ENCODE data around the gene ITGA11. TPM values are rescaled to one million over a fixed set of nuclear protein-coding genes. Genes with fewer than 3 reads are reported as not detected.

Gene ITGA11
- total RNA-seq, 2 donors from 2014 or later = 0.95 to 13.1 TPM

DNA sequence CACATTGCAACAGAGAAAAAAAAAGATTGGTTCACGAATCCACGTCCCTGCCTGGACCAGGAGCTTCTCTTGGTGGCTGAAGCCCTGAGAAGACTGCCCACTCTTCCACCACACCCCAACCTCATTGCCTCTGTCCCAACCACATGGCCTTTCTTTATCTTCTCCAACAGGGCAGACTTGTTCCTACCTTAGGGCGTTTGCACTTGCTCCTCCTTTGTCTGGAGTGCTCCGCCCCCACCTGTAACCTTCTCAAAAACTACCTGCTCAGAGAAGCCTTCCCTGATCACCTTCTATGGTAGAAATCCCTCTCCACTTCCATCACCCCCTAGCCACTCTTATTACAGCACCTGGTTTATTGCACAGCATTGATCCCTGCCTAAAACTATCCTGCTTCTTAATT is 64.7 kb downstream of the ITGA11 start:
- Mint-ChIP-seq H3K4me1 (peaks cover 5% of the 10 kb centered on the region), H3K27me3 (no peaks in the 10 kb centered on the region), H3K36me3 (ENCODE audit: low read depth) (no peaks in the 10 kb centered on the region), H3K4me3 (peak overlapping the region; percentile 71), H3K9me3 (no peaks in the 10 kb centered on the region), H3K27ac (no peak overlapping the region)
- ATAC-seq (replicated peaks) = no peak

- no peak overlapping the region for H3K27ac Mint-ChIP-seq
- H3K4me1 Mint-ChIP-seq = peaks cover 5% of the 10 kb centered on the region
- no peak for ATAC-seq (replicated peaks)
- peak overlapping the region; percentile 71 for H3K4me3 Mint-ChIP-seq
- no peaks in the 10 kb centered on the region for H3K27me3 Mint-ChIP-seq
- no peaks in the 10 kb centered on the region for H3K9me3 Mint-ChIP-seq
- no peaks in the 10 kb centered on the region for H3K36me3 Mint-ChIP-seq (ENCODE audit: low read depth)
Observed at GRCh38 chr15:68366314-68366713, 65.6 kb downstream of the ITGA11 start.

- H3K36me3 Mint-ChIP-seq (ENCODE audit: low read depth) = no peaks in the 10 kb centered on the region
Observed at GRCh38 chr15:68365770-68366169, 66.2 kb downstream of the ITGA11 start.

GRCh38 chr15:68365140-68365745 is 66.7 kb downstream of the ITGA11 start:
- Mint-ChIP-seq H3K9me3 (no peaks in the 10 kb centered on the region), H3K36me3 (ENCODE audit: low read depth) (no peaks in the 10 kb centered on the region), H3K27ac (peak overlapping the region; percentile 71), H3K27me3 (no peaks in the 10 kb centered on the region), H3K4me1 (peaks cover 5% of the 10 kb centered on the region), H3K4me3 (peak overlapping the region; percentile 71)
- ATAC-seq (replicated peaks) = peak; percentile 87

More at GRCh38 chr15:68365770-68366169, 66.2 kb downstream of the ITGA11 start:
- Mint-ChIP-seq H3K4me3 (peak overlapping the region; percentile 71), H3K27ac (peak overlapping the region; percentile 71), H3K4me1 (peaks cover 5% of the 10 kb centered on the region), H3K27me3 (no peaks in the 10 kb centered on the region), H3K9me3 (no peaks in the 10 kb centered on the region)
- ATAC-seq (replicated peaks) = peak; percentile 17

- ATAC-seq (replicated peaks) = no peak
- Mint-ChIP-seq H3K4me3 (peak overlapping the region; percentile 71), H3K27me3 (no peaks in the 10 kb centered on the region)
Observed at GRCh38 chr15:68364660-68365035, 67.3 kb downstream of the ITGA11 start.

DNA sequence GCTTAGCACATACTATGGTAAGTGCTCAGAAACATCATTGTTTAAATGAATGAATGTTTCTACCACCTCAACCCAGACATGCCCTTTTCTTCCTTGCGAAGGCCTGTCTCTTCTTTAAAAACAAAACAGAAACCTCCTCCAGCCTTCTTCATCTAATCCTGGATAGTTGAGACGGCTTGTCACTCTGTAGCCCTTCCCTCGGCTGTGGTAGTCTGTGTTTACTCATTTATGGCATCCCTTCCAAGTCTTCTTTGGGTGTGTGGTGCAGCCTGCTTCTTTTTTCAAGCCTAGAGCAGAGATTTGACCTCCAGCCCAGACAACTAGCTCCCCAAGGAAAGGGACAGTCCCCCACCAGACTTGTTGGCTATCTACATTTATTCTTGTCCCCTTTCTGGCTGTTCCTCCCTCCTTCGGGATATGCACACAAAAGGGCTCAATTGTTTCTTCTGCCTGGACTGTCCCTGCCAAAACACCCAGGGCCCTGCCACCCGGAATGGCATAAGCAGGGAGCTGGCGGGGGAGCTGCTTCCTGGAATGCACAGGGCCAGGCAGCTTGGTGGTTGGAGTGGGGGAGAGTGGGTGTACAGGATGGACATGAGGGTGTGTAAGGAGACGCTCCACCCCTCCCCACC is 67.8 kb downstream of the ITGA11 start:
- H3K27ac Mint-ChIP-seq = no peak overlapping the region
- peaks cover 5% of the 10 kb centered on the region for H3K4me1 Mint-ChIP-seq
- no peak overlapping the region for H3K4me3 Mint-ChIP-seq
- ATAC-seq (replicated peaks) = peak; percentile 18
- no peaks in the 10 kb centered on the region for H3K9me3 Mint-ChIP-seq
- no peaks in the 10 kb centered on the region for H3K36me3 Mint-ChIP-seq (ENCODE audit: low read depth)
- H3K27me3 Mint-ChIP-seq = no peaks in the 10 kb centered on the region

More at GRCh38 chr15:68364660-68365035, 67.3 kb downstream of the ITGA11 start:
- no peaks in the 10 kb centered on the region for H3K9me3 Mint-ChIP-seq
- H3K4me1 Mint-ChIP-seq = peaks cover 5% of the 10 kb centered on the region
- no peaks in the 10 kb centered on the region for H3K36me3 Mint-ChIP-seq (ENCODE audit: low read depth)
- peak overlapping the region; percentile 71 for H3K27ac Mint-ChIP-seq

DNA sequence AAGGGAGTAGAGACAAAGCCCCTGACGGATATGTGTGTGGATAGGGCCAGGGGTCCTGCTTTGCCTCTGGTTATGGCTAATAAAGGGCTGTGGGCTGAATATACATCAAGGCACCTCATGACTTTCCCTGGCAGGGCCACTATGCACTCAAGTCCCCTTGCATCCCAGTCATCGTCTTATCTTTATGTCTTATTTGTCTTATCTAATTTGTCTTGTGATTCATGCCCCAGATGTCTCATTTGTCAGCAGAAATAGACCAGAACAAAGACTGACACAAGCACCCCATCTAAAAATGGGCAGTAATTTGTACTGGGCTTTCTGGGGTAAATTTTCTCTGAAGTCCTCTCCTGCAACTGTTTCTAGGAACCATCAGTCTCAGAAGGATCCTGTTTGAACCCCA is 68.6 kb downstream of the ITGA11 start:
- Mint-ChIP-seq H3K4me1 (peaks cover 5% of the 10 kb centered on the region), H3K9me3 (no peaks in the 10 kb centered on the region), H3K27ac (no peak overlapping the region), H3K4me3 (no peak overlapping the region), H3K27me3 (no peaks in the 10 kb centered on the region), H3K36me3 (ENCODE audit: low read depth) (no peaks in the 10 kb centered on the region)
- no peak for ATAC-seq (replicated peaks)

DNA sequence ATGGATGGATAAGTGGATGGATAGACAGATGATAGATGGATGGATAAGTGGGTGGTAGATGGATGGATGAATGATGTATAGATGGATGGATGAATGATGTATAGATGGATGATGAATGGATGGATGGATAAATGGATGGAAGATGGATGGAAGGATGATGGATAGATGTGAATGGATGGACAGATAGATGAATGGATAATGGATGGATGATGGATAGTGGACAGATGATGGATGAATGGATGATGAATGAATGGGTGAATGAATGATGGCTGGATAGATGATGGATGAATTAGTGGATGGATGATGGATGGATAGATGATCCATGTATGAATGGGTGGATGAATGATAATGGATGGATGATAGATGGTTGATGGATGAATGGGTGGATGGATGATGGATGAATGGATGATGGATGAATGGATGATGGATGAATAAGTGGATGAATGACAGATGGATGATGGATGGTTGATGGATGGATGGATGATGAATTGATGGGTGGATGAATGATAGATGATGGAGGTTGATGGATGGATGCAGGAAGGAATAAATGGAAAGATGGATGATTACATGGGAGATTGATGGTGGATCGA is 69.3 kb downstream of the ITGA11 start:
- H3K4me1 Mint-ChIP-seq = peaks cover 5% of the 10 kb centered on the region
- ATAC-seq (replicated peaks) = no peak
- H3K27me3 Mint-ChIP-seq = no peaks in the 10 kb centered on the region
- H3K27ac Mint-ChIP-seq = no peak overlapping the region
- H3K36me3 Mint-ChIP-seq (ENCODE audit: low read depth) = no peaks in the 10 kb centered on the region
- H3K4me3 Mint-ChIP-seq = no peak overlapping the region
- H3K9me3 Mint-ChIP-seq = no peaks in the 10 kb centered on the region

GRCh38 chr15:68360721-68361120 is 71.2 kb downstream of the ITGA11 start:
- Mint-ChIP-seq H3K9me3 (no peaks in the 10 kb centered on the region), H3K4me1 (peaks cover 5% of the 10 kb centered on the region), H3K27ac (no peak overlapping the region), H3K4me3 (no peak overlapping the region), H3K36me3 (ENCODE audit: low read depth) (no peaks in the 10 kb centered on the region), H3K27me3 (no peaks in the 10 kb centered on the region)
- ATAC-seq (replicated peaks) = no peak

- H3K27me3 Mint-ChIP-seq = no peaks in the 10 kb centered on the region
- ATAC-seq (replicated peaks) = no peak
Observed at GRCh38 chr15:68356778-68357177, 75.2 kb downstream of the ITGA11 start.

DNA sequence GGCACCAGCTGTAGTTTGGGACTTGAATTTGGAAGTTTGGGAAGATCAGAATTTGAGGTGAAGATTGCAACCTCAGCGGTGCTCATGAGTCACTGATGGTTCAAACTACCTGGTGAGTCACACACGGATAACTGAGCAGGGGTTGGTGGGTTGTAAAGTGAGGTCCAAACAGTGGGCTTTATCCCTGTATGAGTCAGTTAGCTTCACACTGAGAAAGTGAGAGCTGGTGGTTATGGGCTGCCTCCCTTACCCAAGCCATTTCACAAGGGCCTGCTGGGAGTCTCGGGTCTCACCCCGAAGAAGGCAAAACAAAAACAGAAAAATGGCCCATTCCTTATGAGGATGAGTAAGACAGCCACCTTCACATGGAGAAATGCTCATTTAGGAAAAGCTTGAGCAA is 77.0 kb downstream of the ITGA11 start:
- no peak overlapping the region for H3K4me3 Mint-ChIP-seq
- ATAC-seq (replicated peaks) = peak; percentile 79
- no peaks in the 10 kb centered on the region for H3K9me3 Mint-ChIP-seq
- H3K27me3 Mint-ChIP-seq = no peaks in the 10 kb centered on the region
- H3K27ac Mint-ChIP-seq = peak overlapping the region; percentile 20
- no peaks in the 10 kb centered on the region for H3K36me3 Mint-ChIP-seq (ENCODE audit: low read depth)
- peaks cover 6% of the 10 kb centered on the region for H3K4me1 Mint-ChIP-seq

More at GRCh38 chr15:68356778-68357177, 75.2 kb downstream of the ITGA11 start:
- no peaks in the 10 kb centered on the region for H3K36me3 Mint-ChIP-seq (ENCODE audit: low read depth)
- no peak overlapping the region for H3K4me3 Mint-ChIP-seq
- no peaks in the 10 kb centered on the region for H3K9me3 Mint-ChIP-seq
- peaks cover 6% of the 10 kb centered on the region for H3K4me1 Mint-ChIP-seq
- no peak overlapping the region for H3K27ac Mint-ChIP-seq

- Mint-ChIP-seq H3K36me3 (ENCODE audit: low read depth) (no peaks in the 10 kb centered on the region), H3K9me3 (no peaks in the 10 kb centered on the region), H3K27me3 (no peaks in the 10 kb centered on the region), H3K4me1 (peaks cover 6% of the 10 kb centered on the region), H3K27ac (peak overlapping the region; percentile 20), H3K4me3 (no peak overlapping the region)
- no peak for ATAC-seq (replicated peaks)
Observed at GRCh38 chr15:68354268-68354667, 77.7 kb downstream of the ITGA11 start.

GRCh38 chr15:68353421-68354135 is 78.4 kb downstream of the ITGA11 start:
- Mint-ChIP-seq H3K4me3 (no peak overlapping the region), H3K36me3 (ENCODE audit: low read depth) (no peaks in the 10 kb centered on the region), H3K9me3 (no peaks in the 10 kb centered on the region), H3K27me3 (no peaks in the 10 kb centered on the region), H3K4me1 (peaks cover 6% of the 10 kb centered on the region), H3K27ac (peak overlapping the region; percentile 20)
- ATAC-seq (replicated peaks) = no peak

- Mint-ChIP-seq H3K27me3 (no peaks in the 10 kb centered on the region), H3K27ac (peak overlapping the region; percentile 91), H3K4me3 (peak overlapping the region; percentile 54), H3K4me1 (peaks cover 6% of the 10 kb centered on the region), H3K9me3 (no peaks in the 10 kb centered on the region), H3K36me3 (ENCODE audit: low read depth) (no peaks in the 10 kb centered on the region)
- peak; percentile 87 for ATAC-seq (replicated peaks)
Observed at GRCh38 chr15:68352401-68353062, 79.4 kb downstream of the ITGA11 start.

All from activated T-helper 17 cell treated with anti-CD3 and anti-CD28 coated beads, Interleukin-2, amount 50 U/mL, for 72 hours (primary cell).